ENCODE measurements around the gene EXOC6B.

EXOC6B gene

GRCh38 chr2:72222829-72223564 is 602.8 kb downstream of the EXOC6B start:
- no peaks in the 10 kb centered on the region for H3K36me3 Mint-ChIP-seq
- no peak overlapping the region for H3K4me3 Mint-ChIP-seq
- H3K9me3 Mint-ChIP-seq = peaks cover 3% of the 10 kb centered on the region
- H3K4me1 Mint-ChIP-seq = no peaks in the 10 kb centered on the region
- H3K27ac Mint-ChIP-seq = no peak overlapping the region
- no peak for DNase-seq
- CTCF ChIA-PET = no interaction called here
- H3K27me3 Mint-ChIP-seq = no peaks in the 10 kb centered on the region

GRCh38 chr2:72220170-72220569 is 605.7 kb downstream of the EXOC6B start:
- no peaks in the 10 kb centered on the region for H3K4me1 Mint-ChIP-seq
- no peak overlapping the region for H3K4me3 Mint-ChIP-seq
- CTCF ChIA-PET = no interaction called here
- H3K27ac Mint-ChIP-seq = no peak overlapping the region
- no peaks in the 10 kb centered on the region for H3K36me3 Mint-ChIP-seq
- no peaks in the 10 kb centered on the region for H3K9me3 Mint-ChIP-seq
- no peak for DNase-seq
- H3K27me3 Mint-ChIP-seq = no peaks in the 10 kb centered on the region

DNA sequence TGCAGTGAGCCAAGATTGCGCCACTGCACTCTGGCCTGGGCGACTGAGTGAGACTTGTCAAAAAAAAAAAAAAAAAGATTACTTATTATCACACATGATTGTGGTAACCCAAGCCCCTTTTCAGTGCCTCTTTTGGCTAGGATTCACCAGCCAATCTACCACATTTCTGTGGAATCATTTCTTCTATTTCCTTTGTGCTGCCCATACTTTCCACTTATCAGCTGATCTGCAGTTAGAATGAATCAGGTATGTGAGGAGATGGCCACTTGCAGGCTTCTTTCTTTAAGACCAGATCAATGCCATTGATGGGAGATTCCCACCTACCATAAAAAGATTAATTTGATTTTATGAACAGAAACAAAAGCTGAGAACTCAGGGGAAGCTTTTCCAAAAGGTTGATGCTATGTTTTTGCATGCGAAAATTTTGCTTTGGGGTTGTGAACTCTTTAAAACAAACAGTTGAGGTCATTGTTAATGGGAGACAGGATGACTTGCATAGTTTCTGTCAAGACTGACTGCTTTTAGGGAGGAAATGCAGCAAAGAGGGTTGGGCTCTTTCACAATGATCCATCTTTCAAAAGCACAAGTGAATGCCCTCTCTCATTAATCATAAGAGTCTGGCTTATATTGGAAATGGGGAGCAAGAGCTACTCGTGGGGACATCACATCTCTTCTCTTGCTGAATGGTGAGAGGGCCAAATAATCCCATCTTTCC is 611.2 kb downstream of the EXOC6B start:
- CTCF ChIA-PET = no interaction called here
- Mint-ChIP-seq H3K27me3 (no peaks in the 10 kb centered on the region), H3K36me3 (no peaks in the 10 kb centered on the region), H3K27ac (no peak overlapping the region), H3K4me3 (no peak overlapping the region), H3K4me1 (no peaks in the 10 kb centered on the region), H3K9me3 (no peaks in the 10 kb centered on the region)
- no peak for DNase-seq

- Mint-ChIP-seq H3K27ac (no peak overlapping the region), H3K36me3 (no peaks in the 10 kb centered on the region), H3K9me3 (no peaks in the 10 kb centered on the region), H3K27me3 (no peaks in the 10 kb centered on the region), H3K4me1 (no peaks in the 10 kb centered on the region), H3K4me3 (no peak overlapping the region)
- CTCF ChIA-PET = no interaction called here
- no peak for DNase-seq
These were observed 613.4 kb downstream of the EXOC6B start for GRCh38 chr2:72212486-72212855.

GRCh38 chr2:72211777-72212485 is 613.9 kb downstream of the EXOC6B start:
- no peak for DNase-seq
- Mint-ChIP-seq H3K4me1 (no peaks in the 10 kb centered on the region), H3K27ac (no peak overlapping the region), H3K36me3 (no peaks in the 10 kb centered on the region), H3K9me3 (no peaks in the 10 kb centered on the region), H3K4me3 (no peak overlapping the region), H3K27me3 (no peaks in the 10 kb centered on the region)
- CTCF ChIA-PET = no interaction called here

- H3K36me3 Mint-ChIP-seq = no peaks in the 10 kb centered on the region
- CTCF ChIA-PET = no interaction called here
- no peak for DNase-seq
- no peaks in the 10 kb centered on the region for H3K4me1 Mint-ChIP-seq
- no peak overlapping the region for H3K27ac Mint-ChIP-seq
- no peaks in the 10 kb centered on the region for H3K9me3 Mint-ChIP-seq
- no peak overlapping the region for H3K4me3 Mint-ChIP-seq
- no peaks in the 10 kb centered on the region for H3K27me3 Mint-ChIP-seq
These were observed 614.5 kb downstream of the EXOC6B start for GRCh38 chr2:72211350-72211749.

- no peak overlapping the region for H3K27ac Mint-ChIP-seq
- no peaks in the 10 kb centered on the region for H3K36me3 Mint-ChIP-seq
- H3K27me3 Mint-ChIP-seq = no peaks in the 10 kb centered on the region
- H3K4me3 Mint-ChIP-seq = no peak overlapping the region
- no peaks in the 10 kb centered on the region for H3K4me1 Mint-ChIP-seq
- no peaks in the 10 kb centered on the region for H3K9me3 Mint-ChIP-seq
- CTCF ChIA-PET = no interaction called here
- DNase-seq = no peak
These were observed 615.4 kb downstream of the EXOC6B start for GRCh38 chr2:72210470-72210869.

GRCh38 chr2:72208225-72208624 is 617.6 kb downstream of the EXOC6B start:
- H3K4me3 Mint-ChIP-seq = no peak overlapping the region
- no peaks in the 10 kb centered on the region for H3K4me1 Mint-ChIP-seq
- no peaks in the 10 kb centered on the region for H3K36me3 Mint-ChIP-seq
- H3K9me3 Mint-ChIP-seq = no peaks in the 10 kb centered on the region
- CTCF ChIA-PET = no interaction called here
- H3K27me3 Mint-ChIP-seq = no peaks in the 10 kb centered on the region
- no peak overlapping the region for H3K27ac Mint-ChIP-seq
- no peak for DNase-seq

- H3K4me1 Mint-ChIP-seq = no peaks in the 10 kb centered on the region
- H3K27me3 Mint-ChIP-seq = no peaks in the 10 kb centered on the region
- H3K36me3 Mint-ChIP-seq = no peaks in the 10 kb centered on the region
- H3K9me3 Mint-ChIP-seq = no peaks in the 10 kb centered on the region
- no peak overlapping the region for H3K27ac Mint-ChIP-seq
- no peak for DNase-seq
- H3K4me3 Mint-ChIP-seq = no peak overlapping the region
- CTCF ChIA-PET = no interaction called here
These were observed 618.5 kb downstream of the EXOC6B start for GRCh38 chr2:72207334-72207733.

DNA sequence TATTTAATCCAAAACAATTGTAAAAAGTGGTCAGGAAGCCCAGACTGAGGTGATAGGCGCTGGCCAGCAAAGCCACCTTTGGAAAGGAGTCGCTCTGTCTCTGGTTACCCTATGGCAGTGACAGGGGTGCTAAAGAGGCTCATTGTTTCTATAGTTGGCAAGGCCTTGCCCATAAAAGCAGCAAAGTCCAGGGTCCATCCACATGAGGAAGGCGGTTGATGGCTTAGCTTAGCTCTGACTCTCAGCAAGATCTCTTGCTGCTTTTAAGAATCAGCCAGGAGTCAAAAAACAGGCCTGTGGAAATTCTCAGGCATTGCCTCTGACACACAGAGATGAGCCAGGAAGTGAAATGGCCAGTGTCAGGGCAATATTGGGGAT is 620.3 kb downstream of the EXOC6B start:
- H3K27ac Mint-ChIP-seq = no peak overlapping the region
- CTCF ChIA-PET = no interaction called here
- H3K4me1 Mint-ChIP-seq = no peaks in the 10 kb centered on the region
- H3K27me3 Mint-ChIP-seq = no peaks in the 10 kb centered on the region
- no peak for DNase-seq
- H3K36me3 Mint-ChIP-seq = no peaks in the 10 kb centered on the region
- no peak overlapping the region for H3K4me3 Mint-ChIP-seq
- no peaks in the 10 kb centered on the region for H3K9me3 Mint-ChIP-seq

GRCh38 chr2:72204786-72205503 is 620.9 kb downstream of the EXOC6B start:
- no peaks in the 10 kb centered on the region for H3K9me3 Mint-ChIP-seq
- H3K27me3 Mint-ChIP-seq = no peaks in the 10 kb centered on the region
- DNase-seq = no peak
- H3K36me3 Mint-ChIP-seq = no peaks in the 10 kb centered on the region
- H3K4me3 Mint-ChIP-seq = no peak overlapping the region
- CTCF ChIA-PET = no interaction called here
- H3K27ac Mint-ChIP-seq = no peak overlapping the region
- no peaks in the 10 kb centered on the region for H3K4me1 Mint-ChIP-seq

DNA sequence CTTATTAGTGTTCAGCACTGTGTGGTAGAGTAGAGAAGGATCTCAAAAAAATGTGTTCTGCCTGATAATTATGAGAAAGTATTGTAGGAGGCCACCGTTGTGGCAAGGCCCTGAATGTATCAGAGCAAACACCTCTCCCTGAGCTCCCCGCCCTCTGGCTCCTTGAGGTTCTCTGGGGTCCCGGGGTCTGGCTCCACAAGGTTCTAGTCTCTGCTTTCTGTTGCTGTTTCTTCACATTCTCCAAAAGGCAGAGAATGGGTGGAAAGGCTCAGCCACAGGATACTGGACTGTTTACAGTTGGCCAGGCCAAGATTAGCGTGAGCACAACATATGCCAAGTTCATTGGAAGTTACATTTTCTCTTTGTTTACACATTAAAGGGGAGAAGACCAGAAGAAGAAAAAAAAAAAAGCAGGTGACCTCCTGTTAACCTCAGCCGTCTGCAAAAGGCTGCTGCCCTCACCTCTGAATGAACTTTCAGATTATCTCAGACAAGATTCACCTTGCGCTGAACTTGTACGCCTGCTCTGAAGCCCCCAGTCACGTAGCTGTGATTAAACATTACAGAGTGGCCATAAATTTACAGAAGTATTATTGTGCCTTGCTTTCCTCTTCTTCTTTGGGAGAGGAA is 621.6 kb downstream of the EXOC6B start:
- no peak for DNase-seq
- Mint-ChIP-seq H3K4me3 (no peak overlapping the region), H3K27me3 (no peaks in the 10 kb centered on the region), H3K27ac (no peak overlapping the region), H3K9me3 (no peaks in the 10 kb centered on the region), H3K36me3 (no peaks in the 10 kb centered on the region), H3K4me1 (no peaks in the 10 kb centered on the region)
- CTCF ChIA-PET = no interaction called here

DNA sequence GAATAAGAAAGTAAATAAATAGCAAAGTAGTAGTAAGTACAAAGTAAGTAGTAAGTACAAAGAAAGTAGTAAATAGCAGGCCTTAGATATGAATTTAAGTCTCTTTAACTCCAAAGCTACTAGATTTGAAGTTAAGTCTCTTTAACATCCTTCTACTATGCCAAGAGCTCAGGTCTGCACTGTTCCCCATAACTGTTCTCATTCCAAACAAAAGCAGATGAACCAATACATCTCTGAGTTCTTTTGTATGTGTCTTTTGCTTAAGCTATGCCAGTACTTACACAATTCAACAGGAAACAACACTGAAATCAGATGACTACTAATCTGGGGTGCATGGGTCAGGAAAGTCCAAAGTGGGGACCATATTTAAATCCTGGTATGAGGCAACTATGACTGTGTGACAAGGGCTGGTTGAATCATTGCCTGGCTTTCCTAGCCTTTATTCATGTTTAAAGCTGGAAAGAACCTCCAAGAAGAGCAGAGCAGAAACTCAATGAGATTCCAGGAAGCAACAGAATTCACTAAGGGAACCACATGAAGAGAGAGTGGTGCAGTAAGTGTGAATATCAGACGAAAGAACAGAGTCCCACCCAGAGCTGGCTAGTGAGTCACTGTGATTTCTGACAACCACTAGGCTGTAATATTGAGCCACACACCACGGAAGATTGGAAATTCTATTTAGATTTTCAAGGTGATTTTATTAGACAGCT is 627.1 kb downstream of the EXOC6B start:
- Mint-ChIP-seq H3K9me3 (no peaks in the 10 kb centered on the region), H3K27me3 (no peaks in the 10 kb centered on the region), H3K36me3 (no peaks in the 10 kb centered on the region), H3K4me3 (no peak overlapping the region), H3K4me1 (no peaks in the 10 kb centered on the region), H3K27ac (no peak overlapping the region)
- CTCF ChIA-PET = interaction anchor here (0.7 kb wide), 1 partner anchor 650 kb away, joined by 3 read pairs; no protein-coding TSS in a partner anchor
- no peak for DNase-seq

- no peaks in the 10 kb centered on the region for H3K27me3 Mint-ChIP-seq
- H3K9me3 Mint-ChIP-seq = no peaks in the 10 kb centered on the region
- DNase-seq = no peak
- no peak overlapping the region for H3K27ac Mint-ChIP-seq
- CTCF ChIA-PET = no interaction called here
- no peaks in the 10 kb centered on the region for H3K4me1 Mint-ChIP-seq
- H3K36me3 Mint-ChIP-seq = no peaks in the 10 kb centered on the region
- no peak overlapping the region for H3K4me3 Mint-ChIP-seq
These were observed 632.1 kb downstream of the EXOC6B start for GRCh38 chr2:72193723-72194122.

Data from activated naive CD4-positive, alpha-beta T cell treated with anti-CD3 and anti-CD28 coated beads, Interleukin-2, amount 10 ng/mL, durations not matched to agents 7 days and 5 days (primary cell).